PFSK-1 (cell line): ENCODE data around the gene APOO.

Experiments used
- FOXP2 ChIP-seq: optimal IDR thresholded peaks from 2 replicates; pipeline ENCODE3; 2011; ENCODE audit warnings: borderline replicate concordance, control low read depth, inconsistent platforms; ENCODE audit not compliant: insufficient read depth; ENCODE audit errors: extremely low read length, extremely low read depth
- POLR2AphosphoS5 ChIP-seq: IDR thresholded peaks from 2 replicates; pipeline ENCODE4 v1.6.1; 2012; ENCODE audit warnings: low read depth, mild to moderate bottlenecking, control low read depth, low read length, moderate library complexity
- REST ChIP-seq, 2 experiments: IDR thresholded peaks; 2 replicates each; pipeline versions ENCODE4 v1.6.1 to v1.8.0; 2011 to 2012; ENCODE audit warnings: low read depth in 2 of 2, low read length in 2 of 2, control low read depth in 1 of 2, inconsistent platforms in 1 of 2, mild to moderate bottlenecking in 1 of 2, moderate library complexity in 1 of 2; ENCODE audit not compliant: insufficient read depth in 1 of 2
- SIN3A ChIP-seq: IDR thresholded peaks from 2 replicates; pipeline ENCODE4 v1.6.1; 2012; ENCODE audit warnings: mild to moderate bottlenecking, low read length, moderate library complexity, borderline replicate concordance; ENCODE audit not compliant: insufficient read depth
- TAF1 ChIP-seq: IDR thresholded peaks from 2 replicates; pipeline ENCODE4 v1.6.1; 2012; ENCODE audit warnings: low read length, control low read depth, borderline replicate concordance; ENCODE audit not compliant: insufficient read depth

- TF ChIP-seq TAF1, result no peak
- TF ChIP-seq SIN3A, result no peak
- TF ChIP-seq POLR2AphosphoS5, result no peak
- TF ChIP-seq REST (IDR thresholded peaks at IDR 0.05; ENCODE audit: insufficient read depth in 1 of 2, low read depth in 2 of 2, low read length in 2 of 2), result no peak
- no peak for TF ChIP-seq FOXP2
Measured at GRCh38 chrX:23811656-23812055, 96.1 kb downstream of the APOO start.
